ENCODE results near the gene KPNB1.

KPNB1 gene

DNA sequence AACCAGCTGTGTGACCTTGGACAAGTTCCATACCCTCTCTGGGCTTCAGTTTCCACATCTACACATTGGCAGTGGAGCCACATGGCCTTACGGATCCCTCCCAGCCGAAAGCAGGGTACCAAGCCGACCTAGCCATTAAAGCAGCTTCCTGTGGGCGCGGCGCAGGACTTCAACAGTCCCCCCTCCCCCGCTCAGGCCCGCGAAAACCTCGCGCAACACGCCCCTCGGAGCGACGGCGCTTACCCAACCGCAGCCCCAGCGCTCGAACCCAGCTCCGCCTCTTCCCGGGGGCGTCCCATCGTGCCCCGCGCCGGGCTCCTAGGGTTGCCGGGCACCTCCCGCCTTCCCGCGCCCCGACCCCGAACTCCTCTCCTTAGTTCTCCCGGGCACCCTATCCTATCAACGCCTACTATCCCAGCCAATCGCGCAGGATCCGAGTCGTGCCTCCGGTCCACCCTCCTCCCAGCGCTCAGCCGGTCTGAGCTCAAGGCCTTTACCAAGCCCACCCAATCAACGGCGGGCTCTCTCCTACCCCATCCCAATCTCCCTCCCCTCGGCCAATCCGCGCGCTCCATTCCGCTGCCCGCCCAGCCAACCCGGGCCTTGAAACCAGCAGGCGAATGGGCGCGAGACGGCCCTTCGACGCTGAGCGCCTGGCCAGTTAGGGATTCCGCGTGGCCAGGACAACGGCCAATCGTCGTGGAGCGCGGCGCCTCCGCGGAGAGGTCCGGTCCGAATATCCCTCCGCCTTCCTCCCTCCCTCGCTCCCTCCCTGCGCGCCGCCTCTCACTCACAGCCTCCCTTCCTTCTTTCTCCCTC is at the start of gene KPNB1:
Gene KPNB1, plus strand, starts transcription at position 767 of the 819 bp plus-strand sequence. CDS start 326 bp downstream, outside the sequence.
- peak; percentile 97 for DNase-seq

DNA sequence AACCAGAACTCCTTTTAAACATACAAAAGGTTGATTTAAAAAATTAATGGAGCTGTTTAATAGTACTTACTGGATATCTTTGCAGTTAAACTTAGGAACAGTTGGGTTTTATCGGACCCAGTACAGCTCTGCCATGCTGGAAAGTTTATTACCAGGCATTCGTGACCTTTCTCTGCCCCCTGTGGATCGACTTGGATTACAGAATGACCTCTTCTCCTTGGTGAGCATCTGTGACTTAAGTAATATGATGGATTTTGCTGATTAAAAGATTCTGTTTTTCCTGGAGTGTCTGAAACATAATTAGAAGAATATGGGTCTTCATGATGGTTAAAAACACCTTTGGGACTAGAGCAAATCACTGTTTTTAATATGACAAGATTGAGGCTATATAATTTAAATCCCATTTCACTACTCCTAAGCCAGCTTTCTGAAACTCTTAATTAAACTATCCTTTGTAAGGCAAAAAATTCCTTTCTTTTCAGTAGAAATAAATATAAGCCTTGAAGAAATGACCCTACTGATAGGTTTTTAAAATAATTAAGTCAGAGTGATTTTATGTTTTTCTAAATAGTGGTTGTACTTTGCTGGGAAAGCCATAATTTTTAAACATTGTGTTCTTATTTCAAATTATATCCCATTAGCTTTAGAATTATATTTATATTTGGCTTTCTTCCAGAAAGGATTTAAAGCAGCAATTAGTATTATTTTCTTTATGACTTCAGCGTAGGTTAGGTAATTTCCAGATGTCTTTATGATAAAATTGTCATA is 45.7 kb upstream of the KPNB1 start:
- DNase-seq = no peak

DNA sequence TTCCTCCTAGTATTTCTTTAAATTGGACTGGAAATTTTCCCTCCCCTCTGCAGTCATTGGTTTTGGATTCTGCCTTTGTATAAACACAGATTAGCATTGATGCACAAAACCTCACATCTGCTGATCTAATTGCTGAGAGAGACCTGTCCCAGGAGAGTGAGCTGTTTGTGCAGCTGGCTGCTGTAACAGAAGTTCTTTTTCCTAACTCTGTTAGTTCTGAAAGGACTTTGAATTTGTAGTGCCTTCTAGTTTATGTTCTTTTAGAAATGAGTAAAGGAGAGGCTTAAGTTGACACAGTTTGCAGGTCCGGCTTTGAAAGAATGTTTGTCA is 45.2 kb upstream of the KPNB1 start:
- peak; percentile 69 for DNase-seq

DNA sequence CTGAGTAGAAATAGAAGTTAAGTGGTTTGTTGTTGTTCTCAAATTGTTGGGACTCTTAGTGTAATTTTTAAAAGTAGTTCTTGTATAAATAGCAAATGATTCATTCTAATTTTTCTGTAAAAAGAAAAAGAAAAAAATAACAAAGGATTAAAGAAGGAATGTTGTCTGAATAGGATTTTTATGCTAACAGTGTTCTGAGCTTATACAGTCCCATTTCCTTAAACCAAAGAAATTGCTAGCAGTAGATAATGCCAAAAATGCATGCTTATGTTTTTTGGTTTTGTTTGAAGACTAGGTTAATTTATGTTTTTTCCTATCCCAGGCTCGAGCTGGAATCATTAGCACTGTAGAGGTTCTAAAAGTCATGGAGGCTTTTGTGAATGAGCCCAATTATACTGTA is 44.7 kb upstream of the KPNB1 start:
- no peak for DNase-seq

DNA sequence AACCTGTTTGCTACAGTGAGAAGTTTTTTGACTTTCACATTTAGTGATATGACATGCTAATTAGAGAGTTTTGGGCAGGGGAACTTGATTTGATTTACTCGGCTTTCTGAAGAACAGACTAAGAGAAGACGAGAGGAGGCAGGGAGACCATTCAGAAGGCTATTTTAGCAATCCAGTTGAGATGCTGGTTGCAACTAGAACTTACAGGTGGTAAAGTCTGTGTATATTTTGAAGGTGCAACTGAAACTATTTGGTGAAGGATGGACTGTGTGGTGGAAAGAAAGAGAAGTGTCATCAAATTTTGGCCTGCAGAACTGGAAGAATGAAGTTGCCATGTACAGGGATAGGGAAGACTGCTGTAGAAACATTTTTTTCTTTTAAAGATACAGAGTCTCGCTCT is 42.2 kb upstream of the KPNB1 start:
- no peak for DNase-seq

DNA sequence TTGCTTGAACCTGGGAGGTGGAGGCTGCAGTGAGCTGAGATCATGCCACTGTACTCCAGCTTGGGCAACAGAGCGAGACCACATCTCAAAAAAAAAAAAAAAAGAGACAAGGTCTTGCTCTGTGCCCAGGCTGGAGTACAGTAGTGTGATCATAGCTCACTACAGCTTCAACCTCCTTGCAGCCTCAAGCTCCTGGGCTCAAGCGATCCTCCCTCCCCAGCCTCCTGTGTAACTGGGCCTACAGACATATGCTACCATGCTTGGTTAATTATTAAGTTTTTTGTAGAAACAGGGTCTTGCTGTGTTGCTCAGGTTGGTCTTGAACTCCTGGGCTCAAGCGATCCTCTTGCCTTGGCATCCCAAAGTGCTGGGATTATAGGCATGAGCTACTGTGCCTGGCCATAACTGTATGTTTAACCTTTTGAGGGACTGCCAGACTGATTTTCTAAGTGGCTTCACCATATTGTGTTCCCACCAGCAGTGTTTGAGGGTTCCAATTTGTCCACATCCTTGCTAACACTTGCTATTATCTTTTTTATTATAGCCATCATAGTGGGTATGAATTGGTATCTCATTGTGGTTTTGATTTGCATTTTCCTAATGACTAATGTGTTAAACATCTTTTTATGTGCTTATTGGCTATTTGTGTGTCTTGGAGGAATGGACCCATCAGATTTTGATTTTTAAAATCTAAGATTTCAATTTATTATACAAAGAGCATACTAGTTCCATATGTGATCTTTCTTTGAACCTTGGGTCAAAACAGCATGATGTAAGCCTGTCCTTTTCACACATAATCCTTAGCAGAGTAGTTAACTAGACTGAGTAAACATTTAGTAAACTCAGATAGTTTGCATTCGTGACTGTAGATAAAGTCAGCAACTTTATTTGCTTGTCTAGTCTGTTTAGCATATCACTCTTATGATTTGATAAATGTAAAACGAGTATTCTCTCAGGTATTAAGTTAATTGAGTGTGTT is 38.1 kb upstream of the KPNB1 start:
- DNase-seq = no peak

DNA sequence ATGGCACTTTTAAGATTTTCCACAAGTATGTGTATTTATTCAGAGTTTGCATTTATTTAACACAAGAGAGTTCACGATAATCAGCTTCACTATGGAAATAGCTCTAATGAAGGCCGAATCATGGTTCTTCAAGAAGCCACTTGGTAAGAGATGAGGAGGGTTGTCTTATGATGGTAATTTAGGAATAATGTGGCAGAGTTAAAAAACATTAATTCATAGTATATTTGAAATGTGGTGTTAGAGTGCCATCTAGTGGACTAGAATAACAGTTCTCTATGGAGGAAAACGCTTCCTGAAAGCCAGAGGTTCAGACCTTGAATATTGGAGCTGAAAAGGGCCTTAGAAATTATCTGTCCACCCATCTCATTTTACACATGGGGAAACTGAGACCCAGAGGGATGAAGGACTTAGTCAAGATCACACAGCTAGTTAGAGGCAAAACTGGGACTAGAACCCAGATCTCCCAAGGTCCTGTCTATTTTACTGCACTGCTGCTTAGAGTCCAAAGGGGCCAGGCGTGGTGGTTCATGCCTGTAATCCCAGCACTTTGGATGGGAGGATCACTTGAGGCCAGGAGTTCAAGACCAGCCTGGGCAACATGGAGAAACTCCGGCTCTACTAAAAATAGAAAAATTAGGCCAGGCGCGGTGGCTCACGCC is 33.8 kb upstream of the KPNB1 start:
- peak; percentile 55 for DNase-seq

DNA sequence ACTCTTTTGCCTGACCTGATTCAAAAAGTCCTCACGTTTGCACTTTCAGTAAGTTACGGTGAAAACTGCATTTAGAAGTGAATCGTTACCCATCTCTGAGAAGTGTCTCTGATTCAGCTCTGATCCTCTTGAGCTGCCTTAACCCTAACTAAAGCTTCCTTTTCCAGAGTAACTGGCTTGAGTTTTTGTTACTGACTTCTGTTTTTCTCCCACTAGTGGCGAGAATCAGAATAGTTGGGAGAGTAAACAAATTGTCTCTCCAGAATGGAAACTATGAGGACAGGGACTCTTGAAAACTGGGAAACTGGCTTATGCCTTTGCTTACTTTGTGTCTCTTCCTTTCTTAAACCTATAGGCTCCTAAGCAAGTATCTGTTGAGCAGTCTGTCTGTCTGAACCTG is 31.3 kb upstream of the KPNB1 start:
- no peak for DNase-seq

DNA sequence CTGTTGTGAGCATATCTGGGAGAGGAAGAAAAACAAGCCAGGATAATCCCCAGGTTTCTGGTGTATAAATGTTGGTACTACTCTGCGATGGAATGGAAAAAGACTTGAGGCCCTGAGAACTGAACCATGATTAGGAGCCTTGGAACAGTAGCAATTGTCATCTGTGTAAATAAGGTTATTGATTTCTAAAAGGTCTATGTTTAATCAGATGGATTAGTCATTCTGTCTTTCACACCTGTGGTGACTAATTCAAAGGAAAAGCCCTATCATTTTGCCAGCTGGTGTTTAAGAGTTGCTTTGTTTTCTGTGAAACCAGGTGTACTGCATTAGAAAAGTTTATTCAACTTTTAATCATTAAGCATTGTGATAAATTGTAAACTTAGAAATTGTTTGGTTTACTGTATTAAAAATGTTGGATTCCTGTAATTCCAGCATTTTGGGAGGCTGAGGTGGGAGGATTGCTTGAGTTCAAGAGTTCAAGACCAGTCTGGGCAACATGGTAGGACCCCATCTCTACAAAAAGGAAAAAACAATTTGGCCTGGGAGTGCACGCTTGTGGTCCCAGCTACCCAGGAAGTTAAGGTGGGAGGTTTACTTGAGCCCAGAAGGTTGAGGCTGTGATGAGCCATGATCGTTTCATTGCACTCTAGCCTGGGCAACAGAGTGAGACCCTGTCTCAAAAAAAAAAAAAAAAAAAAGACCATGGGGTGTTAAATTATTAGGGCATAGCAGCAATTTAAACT is 29.0 kb upstream of the KPNB1 start:
- no peak for DNase-seq

DNA sequence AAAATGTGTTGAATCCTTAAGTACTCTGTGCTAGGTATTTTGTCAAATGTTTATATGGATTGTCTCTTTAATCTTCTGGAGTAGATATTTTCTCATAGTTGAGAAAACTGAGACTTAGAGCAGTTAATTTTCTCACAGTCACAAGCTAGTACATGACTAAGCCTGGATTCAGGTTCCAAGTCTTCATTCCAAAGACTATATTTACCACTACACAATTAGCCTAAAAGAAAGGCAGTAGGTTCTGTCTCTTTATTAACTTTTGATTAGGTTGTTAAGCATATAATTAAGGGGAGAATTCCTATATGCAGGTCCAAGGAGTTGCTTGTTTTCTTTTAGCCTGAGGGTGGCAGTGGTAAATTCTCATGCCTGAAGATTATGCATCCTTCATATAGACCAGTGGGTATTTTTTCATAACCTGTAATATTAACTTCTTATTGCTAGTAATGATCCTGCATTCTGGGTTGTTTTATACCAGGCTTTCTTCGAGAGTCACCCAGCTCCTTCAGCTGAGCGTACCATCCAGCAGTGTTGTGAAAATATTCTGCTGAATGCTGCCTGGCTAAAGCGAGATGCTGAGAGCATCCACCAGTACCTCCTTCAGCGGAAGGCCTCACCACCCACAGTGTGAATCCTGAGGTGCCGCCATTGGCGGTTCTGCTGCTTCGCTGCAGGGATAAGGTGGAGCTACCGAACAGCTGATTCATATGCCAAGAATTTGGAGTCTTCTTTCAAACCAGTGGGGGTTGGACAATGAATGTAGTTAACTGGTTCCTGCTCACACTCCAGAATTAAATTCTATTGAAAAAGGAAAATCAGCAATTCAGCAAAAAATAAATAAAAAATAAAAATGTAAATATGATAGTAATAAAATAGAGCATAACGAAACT is 28.2 kb upstream of the KPNB1 start:
- DNase-seq = no peak

DNA sequence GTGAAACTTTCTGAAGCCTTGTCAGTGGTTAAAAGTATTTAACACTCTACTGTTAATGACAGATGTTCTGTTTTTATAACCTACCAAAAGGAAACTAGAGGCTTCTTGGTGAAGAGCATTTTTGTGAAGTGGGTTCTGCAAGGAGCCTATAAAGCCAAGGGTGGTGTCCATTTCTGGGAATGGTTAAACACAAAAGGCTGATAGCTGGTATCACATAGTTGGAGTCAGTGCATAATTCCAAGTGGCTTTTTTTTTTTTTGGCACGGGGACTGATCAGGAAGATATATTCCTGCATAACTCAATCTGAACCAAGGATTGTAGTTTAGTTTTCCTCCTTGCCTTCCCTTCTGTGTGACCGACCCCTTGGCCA is 27.6 kb upstream of the KPNB1 start:
- no peak for DNase-seq

DNA sequence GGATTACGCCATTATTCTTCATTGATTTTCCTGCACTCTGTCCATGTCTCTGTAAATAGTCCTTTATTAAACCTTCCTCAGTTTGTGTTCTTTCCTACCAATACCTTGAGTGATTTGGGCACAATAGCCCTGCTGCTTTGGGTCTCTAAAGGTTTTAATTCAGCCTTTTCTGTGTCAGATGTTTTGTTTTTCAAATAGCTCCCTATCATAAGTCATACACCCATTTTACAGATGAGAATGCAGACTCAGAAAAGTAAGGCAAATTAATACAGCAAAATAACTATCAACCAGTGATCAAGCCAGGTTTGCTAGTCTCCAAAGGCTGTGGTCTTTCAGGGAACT is 25.0 kb upstream of the KPNB1 start:
- DNase-seq = no peak

DNA sequence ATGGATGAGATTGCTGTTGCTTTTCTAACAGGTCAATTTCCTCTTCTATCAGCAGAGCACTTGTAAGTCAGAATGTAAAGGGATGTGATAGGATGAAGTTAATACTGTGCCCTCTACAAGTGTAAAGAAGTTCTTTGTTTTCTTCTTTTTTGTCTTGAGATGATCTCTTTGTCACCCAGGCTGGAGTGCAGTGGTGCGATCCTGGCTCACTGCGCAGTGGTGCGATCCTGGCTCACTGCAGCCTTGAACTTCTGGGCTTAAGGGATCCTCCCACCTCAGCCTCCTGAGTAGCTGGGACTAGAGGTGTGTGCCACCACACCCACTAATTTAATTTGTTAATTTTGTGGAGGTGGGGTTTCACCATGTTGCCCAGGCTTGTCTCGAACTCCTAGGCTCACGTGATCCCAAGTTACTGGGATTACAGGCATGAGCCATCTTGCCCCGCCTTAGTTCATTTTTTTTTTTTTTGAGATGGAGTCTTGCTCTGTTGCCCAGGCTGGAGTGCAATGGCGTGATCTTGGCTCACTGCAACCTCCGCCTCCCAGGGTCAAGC is 21.6 kb upstream of the KPNB1 start:
- no peak for DNase-seq

DNA sequence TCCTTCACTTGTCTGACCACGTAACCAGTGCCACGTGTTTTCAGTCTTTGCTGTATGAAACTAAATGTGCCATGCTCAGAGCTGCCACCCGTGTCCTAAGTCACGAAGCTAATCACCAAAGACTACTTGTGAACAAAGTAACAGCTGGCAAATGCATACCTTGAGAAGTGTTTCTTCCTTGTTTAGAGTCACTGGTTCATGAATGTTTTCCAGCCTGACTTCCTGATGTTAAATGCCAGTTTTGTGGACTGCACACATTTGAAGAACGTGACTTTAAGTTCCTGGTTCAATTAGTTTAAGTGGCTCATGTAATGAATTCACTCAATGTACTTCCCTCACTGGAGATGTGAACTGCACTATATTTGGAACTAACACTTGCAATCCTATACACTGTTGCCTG is 19.9 kb upstream of the KPNB1 start:
- no peak for DNase-seq

DNA sequence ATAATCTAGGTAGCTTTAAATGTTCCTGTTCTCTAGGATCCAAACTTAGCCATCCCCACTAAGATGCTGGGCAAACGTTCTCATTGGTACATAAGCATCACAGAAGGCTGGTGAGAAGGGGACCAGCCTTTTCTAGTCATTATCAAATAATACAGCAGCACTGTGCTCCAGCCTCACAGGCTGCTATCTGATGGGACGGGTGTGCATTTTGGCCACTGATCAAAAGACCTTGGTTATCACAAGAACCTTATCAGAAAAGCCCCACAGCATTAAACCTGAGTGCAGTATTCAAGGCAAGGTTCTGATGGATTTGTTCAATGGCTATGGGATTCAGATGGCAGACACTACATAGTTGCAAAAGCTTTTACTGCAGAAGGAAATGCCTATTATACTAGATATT is 19.1 kb upstream of the KPNB1 start:
- DNase-seq = no peak

DNA sequence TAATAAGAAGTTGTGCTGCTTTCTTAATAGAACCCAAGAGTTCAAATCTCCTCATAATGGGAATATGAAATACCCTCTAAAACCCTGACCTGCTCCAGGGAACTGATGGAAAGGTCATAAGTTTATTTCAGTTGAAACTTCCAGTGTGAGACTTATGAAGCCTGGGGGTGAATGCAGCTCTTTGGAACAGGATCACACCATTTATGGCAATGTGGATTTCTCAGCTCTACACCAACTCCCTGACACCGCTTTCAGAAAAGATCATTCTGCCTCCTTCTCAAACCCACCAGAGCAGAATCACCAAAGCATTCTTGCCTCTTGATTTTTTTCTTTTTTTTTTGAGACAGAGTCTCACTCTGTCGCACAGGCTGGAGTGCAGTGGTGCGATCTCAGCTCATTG is 16.7 kb upstream of the KPNB1 start:
- no peak for DNase-seq

DNA sequence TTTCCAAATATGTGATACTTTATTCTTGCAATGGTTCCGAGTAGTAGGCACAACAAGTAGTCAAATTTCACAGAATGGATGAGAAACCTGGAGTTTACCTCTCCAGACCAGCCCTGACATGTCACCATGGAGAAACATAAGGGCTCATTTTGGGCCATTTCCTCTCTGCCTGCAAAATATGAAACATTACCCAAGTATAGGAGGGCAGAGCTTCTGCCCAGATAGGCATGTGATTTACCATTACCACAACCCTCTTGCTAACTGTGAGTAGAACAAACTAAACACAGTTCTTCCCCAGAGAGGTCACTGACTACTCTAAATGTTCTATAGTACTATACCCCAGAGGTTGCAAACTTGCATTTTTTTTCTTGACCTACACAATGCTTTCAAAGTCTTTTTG is 15.7 kb upstream of the KPNB1 start:
- no peak for DNase-seq

DNA sequence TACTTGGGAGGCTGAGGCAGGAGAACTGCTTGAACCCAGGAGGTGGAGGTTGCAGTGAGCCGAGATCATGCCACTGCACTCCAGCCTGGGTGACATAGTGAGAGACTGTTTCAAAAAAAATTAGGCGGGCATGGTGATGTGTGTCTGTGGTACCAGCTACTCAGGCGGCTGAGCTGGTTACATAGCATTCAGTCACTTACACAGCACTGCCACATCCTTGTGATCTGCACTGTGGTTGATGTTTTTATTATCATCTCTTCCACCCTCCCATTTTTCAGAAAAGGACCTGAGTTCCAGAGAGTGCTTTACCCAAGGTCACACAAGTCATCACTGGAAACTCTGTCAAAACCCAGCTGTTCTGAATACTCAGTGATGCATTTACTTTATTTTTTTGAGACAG is 14.8 kb upstream of the KPNB1 start:
- no peak for DNase-seq

DNA sequence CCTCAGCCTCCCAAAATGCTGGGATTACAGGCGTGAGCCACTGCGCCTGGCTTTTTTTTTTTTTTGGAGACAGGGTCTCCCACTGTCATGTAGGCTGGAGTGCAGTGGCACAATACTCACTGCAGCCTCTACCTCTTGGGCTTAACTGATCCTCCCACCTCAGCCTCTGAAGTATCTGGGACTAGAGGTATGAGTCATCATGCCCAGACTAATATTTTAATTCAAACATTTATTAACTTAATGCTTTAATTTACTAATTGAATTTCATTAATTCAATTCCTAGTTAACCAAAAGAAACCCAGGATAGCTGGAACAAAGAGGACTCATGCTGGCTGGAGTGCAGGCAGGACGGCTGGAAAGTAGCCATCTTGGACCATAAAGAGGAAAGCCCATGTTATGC is 14.0 kb upstream of the KPNB1 start:
- DNase-seq = no peak

DNA sequence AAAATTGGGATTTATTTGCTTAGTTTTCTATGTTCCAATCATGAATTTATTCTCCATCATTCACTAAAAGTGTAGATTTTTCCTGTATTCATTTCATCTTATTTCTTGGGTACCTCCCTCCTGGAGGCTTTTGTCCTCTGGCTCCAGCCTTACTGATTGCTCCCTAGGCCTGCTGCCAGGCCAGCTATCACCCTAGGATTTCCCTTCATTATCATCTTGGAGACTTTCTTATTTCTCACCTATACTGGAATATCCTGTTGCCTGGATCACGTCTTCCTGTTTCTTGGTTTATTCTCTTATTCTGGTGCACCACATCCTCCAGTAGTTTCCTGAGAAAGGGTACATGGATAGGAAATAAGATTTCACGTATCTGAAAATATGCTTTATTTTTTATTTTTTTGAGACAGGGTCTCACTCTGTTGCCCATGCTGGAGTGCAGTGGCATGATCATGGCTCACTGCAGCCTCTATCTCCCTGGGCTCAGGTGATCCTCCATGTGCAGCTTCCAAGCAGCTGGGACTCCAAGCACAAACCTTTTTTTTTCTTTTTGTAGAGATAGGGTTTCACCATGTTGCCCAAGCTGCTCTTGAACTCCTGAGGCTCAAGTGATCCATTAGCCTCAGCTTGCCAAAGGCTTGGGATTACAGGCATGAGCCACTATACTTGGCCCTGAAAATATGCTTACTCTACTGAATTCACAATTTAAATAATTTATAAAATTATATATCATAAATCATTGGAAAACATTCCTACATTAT is 13.3 kb upstream of the KPNB1 start:
- no peak for DNase-seq
